ENCODE results near the gene ELP4. TPM values are rescaled to one million over a fixed set of nuclear protein-coding genes. Genes with fewer than 3 reads are reported as not detected.

The ELP4 gene
- total RNA-seq, 4 donors from 2014 or later: 14.4 to 23.3 (median 16.8) TPM

DNA sequence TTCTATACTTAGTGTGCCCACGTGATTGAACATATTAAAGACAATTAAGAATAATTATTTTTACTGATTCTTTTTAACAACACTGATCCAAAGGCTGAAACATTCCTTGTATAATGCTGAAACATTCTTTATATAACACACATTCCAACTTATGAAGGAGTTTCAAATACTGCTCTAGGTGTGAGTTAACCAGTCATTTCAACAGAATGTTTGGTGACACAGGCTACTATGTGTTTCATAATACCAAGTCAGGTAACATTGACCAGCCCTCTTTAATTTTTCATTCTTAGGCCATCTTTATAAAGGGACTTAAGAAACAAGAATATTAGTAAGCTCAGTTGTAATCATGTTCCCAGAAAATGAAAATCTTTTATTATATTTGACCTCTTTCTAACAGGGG lies 136.6 kb downstream of the ELP4 start:
- TF ChIP-seq, protein P1, sequence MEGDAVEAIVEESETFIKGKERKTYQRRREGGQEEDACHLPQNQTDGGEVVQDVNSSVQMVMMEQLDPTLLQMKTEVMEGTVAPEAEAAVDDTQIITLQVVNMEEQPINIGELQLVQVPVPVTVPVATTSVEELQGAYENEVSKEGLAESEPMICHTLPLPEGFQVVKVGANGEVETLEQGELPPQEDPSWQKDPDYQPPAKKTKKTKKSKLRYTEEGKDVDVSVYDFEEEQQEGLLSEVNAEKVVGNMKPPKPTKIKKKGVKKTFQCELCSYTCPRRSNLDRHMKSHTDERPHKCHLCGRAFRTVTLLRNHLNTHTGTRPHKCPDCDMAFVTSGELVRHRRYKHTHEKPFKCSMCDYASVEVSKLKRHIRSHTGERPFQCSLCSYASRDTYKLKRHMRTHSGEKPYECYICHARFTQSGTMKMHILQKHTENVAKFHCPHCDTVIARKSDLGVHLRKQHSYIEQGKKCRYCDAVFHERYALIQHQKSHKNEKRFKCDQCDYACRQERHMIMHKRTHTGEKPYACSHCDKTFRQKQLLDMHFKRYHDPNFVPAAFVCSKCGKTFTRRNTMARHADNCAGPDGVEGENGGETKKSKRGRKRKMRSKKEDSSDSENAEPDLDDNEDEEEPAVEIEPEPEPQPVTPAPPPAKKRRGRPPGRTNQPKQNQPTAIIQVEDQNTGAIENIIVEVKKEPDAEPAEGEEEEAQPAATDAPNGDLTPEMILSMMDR (IDR thresholded peaks at IDR 0.05; ENCODE audit: low read depth): no peak

DNA sequence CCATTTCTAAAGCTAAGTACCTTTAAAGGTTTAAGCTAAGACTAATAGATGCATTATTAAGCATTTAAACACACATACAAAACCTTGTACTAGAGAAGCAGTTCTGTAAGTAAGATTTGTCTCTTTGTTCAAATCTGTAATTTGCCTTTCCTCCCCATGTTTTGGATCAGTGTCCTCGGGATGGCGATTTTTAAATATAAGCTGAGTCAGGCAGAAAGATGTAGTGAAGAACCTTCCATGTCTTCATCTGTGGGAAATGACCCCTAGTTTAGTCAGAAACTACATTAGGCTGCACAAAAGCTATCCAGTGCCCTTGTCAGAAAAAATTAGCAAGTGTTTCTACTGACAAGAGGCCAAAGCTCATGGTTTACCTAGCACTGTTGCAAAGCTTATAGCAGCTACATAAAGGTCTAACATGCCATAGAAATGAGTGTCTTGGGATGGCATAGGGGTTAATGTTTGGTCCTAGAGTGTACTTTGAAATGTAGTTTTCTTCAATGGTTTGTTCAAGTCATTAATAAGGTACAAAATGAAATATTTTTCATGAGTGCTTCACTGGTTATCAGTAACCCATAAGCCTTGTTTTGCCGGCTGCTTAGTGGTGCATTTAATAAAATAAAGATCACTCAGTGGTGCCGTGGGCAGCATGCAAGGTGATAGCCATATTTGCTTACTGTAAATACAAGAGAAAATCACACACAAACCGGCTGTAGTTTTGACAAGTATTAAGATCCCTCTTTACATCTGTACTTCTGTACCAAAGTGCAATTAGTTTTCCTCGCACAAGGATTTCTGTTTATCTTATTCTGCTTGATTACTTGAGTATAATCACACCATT lies 139.8 kb downstream of the ELP4 start:
- TF ChIP-seq, protein P1 (IDR thresholded peaks at IDR 0.05; ENCODE audit: low read depth): no peak

DNA sequence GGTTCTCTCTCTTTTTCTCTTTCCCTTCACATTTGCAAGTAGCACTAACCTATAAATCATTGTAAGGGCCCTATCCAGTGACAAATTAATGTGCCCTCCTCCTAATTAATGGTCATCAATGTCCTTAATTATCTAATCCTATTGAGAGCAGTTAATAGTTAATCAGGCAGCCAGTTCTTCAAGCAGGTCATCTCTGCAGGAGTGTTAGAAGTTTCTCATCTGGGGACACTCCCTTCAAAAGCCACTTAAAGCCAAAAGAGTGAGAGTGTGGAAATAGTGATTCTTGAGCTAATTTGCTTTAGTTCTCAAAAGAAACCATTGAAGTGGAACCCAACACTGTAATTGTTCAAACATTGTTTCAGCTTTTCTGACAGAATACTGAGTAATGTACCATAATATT lies 141.6 kb downstream of the ELP4 start:
- TF ChIP-seq, protein P1 (IDR thresholded peaks at IDR 0.05; ENCODE audit: low read depth): no peak

DNA sequence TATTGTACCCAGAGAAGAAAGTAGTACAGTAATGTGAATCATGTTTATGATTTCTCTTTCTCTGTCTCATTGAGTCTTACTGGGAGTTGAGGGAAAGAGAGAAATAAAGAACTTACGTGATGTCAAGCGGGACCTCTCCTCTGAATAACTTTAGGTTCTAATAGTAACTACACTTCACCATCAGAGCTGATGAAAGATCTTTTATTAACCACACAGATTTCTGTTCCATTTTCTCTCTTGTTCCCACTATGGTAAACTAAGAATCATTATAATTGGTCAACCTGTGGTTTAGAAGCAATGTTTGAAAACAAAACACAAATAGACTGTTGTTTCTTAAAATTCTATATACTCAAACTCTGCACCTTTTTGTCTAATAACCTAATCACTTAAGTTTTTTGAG lies 142.3 kb downstream of the ELP4 start:
- TF ChIP-seq, protein P1 (IDR thresholded peaks at IDR 0.05; ENCODE audit: low read depth): no peak

DNA sequence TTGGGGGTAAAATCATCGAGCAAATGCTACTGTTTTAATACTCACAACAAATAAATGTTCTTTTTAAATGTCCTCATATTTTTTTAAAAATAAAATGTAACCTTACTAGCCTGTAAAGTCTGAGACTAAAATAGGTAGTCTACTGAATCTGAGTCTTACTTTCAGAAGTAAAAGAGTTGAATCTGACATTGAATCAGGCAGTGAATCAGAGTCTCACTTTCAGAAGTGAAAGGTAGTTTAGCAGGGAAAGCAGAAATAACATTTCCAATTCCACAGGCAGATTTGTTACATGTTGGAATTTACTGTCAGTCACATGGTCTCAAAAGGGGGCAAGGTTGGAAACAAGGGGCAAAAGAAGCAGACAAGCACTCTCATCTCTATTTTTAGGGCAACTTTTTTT lies 143.0 kb downstream of the ELP4 start:
- TF ChIP-seq, protein P1 (IDR thresholded peaks at IDR 0.05; ENCODE audit: low read depth): no peak

DNA sequence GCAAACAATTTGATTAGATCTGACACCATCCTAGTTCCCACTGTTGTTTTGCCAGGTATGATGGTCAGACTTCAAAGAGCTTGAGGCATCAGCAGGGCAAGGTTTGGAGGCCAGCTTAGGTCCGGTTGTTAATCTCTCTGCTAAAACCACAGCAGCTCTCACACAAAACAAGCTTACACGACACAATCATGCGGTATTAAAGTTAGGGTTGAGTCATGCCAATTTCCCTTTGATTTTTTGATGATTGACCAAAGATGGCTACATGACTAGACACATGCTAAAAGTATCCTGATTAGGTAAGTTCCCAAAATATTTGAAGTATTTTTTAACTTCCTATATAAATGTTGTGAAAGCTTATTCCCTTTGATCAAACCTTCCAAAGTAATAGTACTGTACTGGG lies 145.9 kb downstream of the ELP4 start:
- TF ChIP-seq, protein P1 (IDR thresholded peaks at IDR 0.05; ENCODE audit: low read depth): no peak

DNA sequence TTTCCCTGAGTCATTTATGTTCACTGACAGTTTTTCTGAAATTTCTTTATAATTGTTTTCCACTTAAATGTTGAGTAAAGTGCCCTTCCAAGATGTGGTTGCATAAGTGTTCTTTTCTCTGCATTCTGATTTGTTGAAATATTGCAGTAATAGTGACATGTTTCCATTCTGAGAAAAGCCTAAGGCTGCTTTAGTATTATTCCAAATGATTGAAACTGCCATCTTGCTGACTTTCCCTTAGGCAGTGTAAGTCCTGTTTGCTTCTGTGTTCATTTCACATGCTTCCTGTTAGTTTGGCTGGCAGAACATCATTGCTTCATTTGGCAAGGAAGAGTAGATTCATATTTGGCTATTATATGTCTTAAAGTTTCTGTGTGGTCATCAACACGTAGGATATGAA lies 146.5 kb downstream of the ELP4 start:
- TF ChIP-seq, protein P1 (IDR thresholded peaks at IDR 0.05; ENCODE audit: low read depth): no peak

Data from subcutaneous adipose tissue (tissue), 4 donors.